Esophagus squamous epithelium (tissue), 4 donors: ENCODE measurements around the gene CPSF3.

Experiments
- CTCF ChIP-seq, 6 experiments: fragments of 450-650 bp in 4 of 6; fragments of 200-600 bp in 2 of 6; sonication (generic) in 2 of 6; IDR thresholded peaks; one replicate each; pipeline ENCODE4 v1.5.1; 2016 to 2019; ENCODE audit warnings: antibody characterized with exemption in 6 of 6, mild to moderate bottlenecking in 4 of 6, moderate library complexity in 4 of 6
- POLR2A ChIP-seq, 4 donors: fragments of 450-650 bp; IDR thresholded peaks; one replicate each; pipeline ENCODE4 v1.6.1; 2017; ENCODE audit warnings: antibody characterized with exemption in 4 of 4, mild to moderate bottlenecking in 4 of 4, moderate library complexity in 3 of 4

- TF ChIP-seq CTCF (IDR thresholded peaks at IDR 0.05), result no peak
- TF ChIP-seq POLR2A (IDR thresholded peaks at IDR 0.05), result no peak
These were observed 47.5 kb upstream of the CPSF3 start for GRCh38 chr2:9375857-9376428.
